NT2/D1 (cell line): ENCODE results near the gene PRKCSH.

ENCODE experiments used
- SUZ12 ChIP-seq: IDR thresholded peaks from 2 replicates; pipeline ENCODE4 v1.6.1; 2011; ENCODE audit not compliant: insufficient read length, insufficient read depth; ENCODE audit errors: extremely low read depth
- YY1 ChIP-seq: IDR thresholded peaks from 2 replicates; pipeline ENCODE4 v1.6.1; 2011; ENCODE audit not compliant: insufficient read length, insufficient read depth
- ZNF274 ChIP-seq: IDR thresholded peaks from 2 replicates; pipeline ENCODE4 v1.6.1; 2011; ENCODE audit warnings: mild to moderate bottlenecking, low read depth, low read length

GRCh38 chr19:11418094-11418548 lies 17.3 kb upstream of the PRKCSH start:
- no peak for TF ChIP-seq YY1
- TF ChIP-seq ZNF274 = no peak
- no peak for TF ChIP-seq SUZ12
